Sigmoid colon (tissue), 7 donors: ENCODE measurements around the gene ARIH1. TPM values are rescaled to one million over a fixed set of nuclear protein-coding genes. Genes with fewer than 3 reads are reported as not detected.

Source experiments
- polyA plus RNA-seq, 3 donors: library from polyadenylated mRNA; stranded (reverse); fragments of 200-250 nt; gene quantifications; one replicate each; pipeline ENCODE4 v1.2.3, GENCODE V29; 2013
- total RNA-seq, 4 donors: library from RNA; depleted of rRNA; stranded (reverse); fragments of >200 nt; gene quantifications; one replicate each; pipeline ENCODE4 v1.1.0, GENCODE V29; 2016
- donor health status: healthy with polysubstance abuse.
- donor health status: Bipolar disorder and iron deficiency.
- donor health status: healthy.

ARIH1 gene
- total and polyA plus RNA-seq, 7 donors, result 10.8 to 69.5 (median 36.4) TPM

Other genes with a start within 250 kb of the ARIH1 start
- gene PKM, start 243.1 kb upstream of the ARIH1 start, total RNA-seq, result 100 to 1,000 TPM; 135 to 213 (median 200) TPM
- gene PKM, start 243.1 kb upstream of the ARIH1 start, polyA plus RNA-seq, result 100 to 1,000 TPM; 174 to 582 (median 254) TPM
- 100 to 1,000 TPM in 1 of 4 donors, 10 to 100 TPM in 3; 41.5 to 103 (median 60.0) TPM for gene PARP6, start 201.8 kb upstream of the ARIH1 start, total RNA-seq
- gene PARP6, start 201.8 kb upstream of the ARIH1 start, polyA plus RNA-seq, result 10 to 100 TPM; 12.5 to 29.4 (median 27.2) TPM
- gene CELF6, start 154.2 kb upstream of the ARIH1 start, total RNA-seq, result 1 to 10 TPM; 2.1 to 5.8 (median 2.8) TPM
- gene CELF6, start 154.2 kb upstream of the ARIH1 start, polyA plus RNA-seq, result 1 to 10 TPM in 1 of 3 donors, not detected in 2; 4.2 TPM
- 10 to 100 TPM; 56.0 to 80.0 (median 66.7) TPM for gene HEXA, start 98.3 kb upstream of the ARIH1 start, total RNA-seq
- 10 to 100 TPM; 35.4 to 76.5 (median 54.8) TPM for gene HEXA, start 98.3 kb upstream of the ARIH1 start, polyA plus RNA-seq
- gene TMEM202, start 76.0 kb upstream of the ARIH1 start, total RNA-seq, result not detected
- gene TMEM202, start 76.0 kb upstream of the ARIH1 start, polyA plus RNA-seq, result not detected
- not detected for gene GOLGA6B, start 180.4 kb downstream of the ARIH1 start, total RNA-seq
- not detected for gene GOLGA6B, start 180.4 kb downstream of the ARIH1 start, polyA plus RNA-seq
- not detected for gene HIGD2B, start 211.9 kb downstream of the ARIH1 start, total RNA-seq
- gene HIGD2B, start 211.9 kb downstream of the ARIH1 start, polyA plus RNA-seq, result not detected
- 10 to 100 TPM; 18.3 to 34.3 (median 29.0) TPM for gene BBS4, start 211.9 kb downstream of the ARIH1 start, total RNA-seq
- gene BBS4, start 211.9 kb downstream of the ARIH1 start, polyA plus RNA-seq, result 10 to 100 TPM in 1 of 3 donors, 1 to 10 TPM in 2; 4.4 to 10.1 (median 8.4) TPM